GM12872 (cell line): ENCODE measurements around the gene ARMC6.

Experiments
- CTCF ChIP-seq: IDR thresholded peaks from 3 replicates; pipeline ENCODE4 v1.5.1; 2011; ENCODE audit warnings: low read depth, mild to moderate bottlenecking, low read length, moderate library complexity; ENCODE audit not compliant: insufficient read depth

Gene ARMC6

GRCh38 chr19:19081642-19082151 lies 48.3 kb downstream of the ARMC6 start:
- no peak for TF ChIP-seq CTCF

GRCh38 chr19:19083413-19084178 lies 50.2 kb downstream of the ARMC6 start:
- no peak for TF ChIP-seq CTCF

GRCh38 chr19:19087676-19088075 lies 54.3 kb downstream of the ARMC6 start:
- no peak for TF ChIP-seq CTCF

GRCh38 chr19:19094513-19094912 lies 61.1 kb downstream of the ARMC6 start:
- no peak for TF ChIP-seq CTCF

GRCh38 chr19:19095691-19096090 lies 62.3 kb downstream of the ARMC6 start:
- no peak for TF ChIP-seq CTCF

- no peak for TF ChIP-seq CTCF
Measured at GRCh38 chr19:19096641-19097627, 63.5 kb downstream of the ARMC6 start.

- no peak for TF ChIP-seq CTCF
Measured at GRCh38 chr19:19098084-19098702, 64.8 kb downstream of the ARMC6 start.
